Fibroblast of skin of left quadriceps (primary cell): ENCODE results near the gene VPS26B.
A peak's percentile ranks its signal among the peaks of the same experiment; 100 is the strongest.

Experiments
- DNase-seq, 2 experiments: peaks; one replicate each; pipeline ENCODE4 v3.0.0-alpha.2; 2013; ENCODE audit warnings: low read depth in 2 of 2

The VPS26B gene

DNA sequence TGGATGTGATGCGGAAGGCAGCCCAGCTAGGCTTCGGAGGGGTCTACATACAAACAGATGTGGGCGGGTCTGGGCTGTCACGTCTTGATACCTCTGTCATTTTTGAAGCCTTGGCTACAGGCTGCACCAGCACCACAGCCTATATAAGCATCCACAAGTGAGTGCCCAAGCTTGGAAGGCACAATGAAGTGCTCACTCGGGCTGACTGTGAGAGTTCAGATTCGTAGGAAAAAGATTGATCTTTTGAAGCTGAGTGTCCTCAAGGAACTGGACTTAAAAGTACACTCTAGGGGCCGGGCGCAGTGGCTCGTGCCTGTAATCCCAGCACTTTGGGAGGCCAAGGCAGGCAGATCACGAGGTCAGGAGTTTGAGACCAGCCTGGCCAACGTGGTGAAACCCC, 32.6 kb downstream of the VPS26B start:
- no peak for DNase-seq

DNA sequence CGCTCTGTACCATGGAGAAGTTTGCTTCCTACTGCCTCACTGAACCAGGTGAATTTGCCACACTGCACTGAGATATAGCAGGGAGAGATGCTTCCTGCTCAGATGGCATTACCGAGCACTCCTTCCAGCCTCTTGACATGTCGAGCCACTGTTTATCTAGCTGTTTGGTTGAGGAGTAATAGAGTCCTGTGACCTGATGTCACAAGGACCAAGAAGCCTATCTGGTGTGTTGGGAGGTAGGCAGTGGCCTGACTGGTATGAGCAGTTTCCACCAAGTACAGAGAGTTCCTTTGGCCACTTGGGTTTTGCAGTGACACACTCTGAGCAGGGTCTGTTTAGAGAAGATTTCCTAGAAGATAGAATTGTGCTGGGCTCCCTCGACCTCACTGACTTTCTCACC, 34.1 kb downstream of the VPS26B start:
- DNase-seq = no peak

DNA sequence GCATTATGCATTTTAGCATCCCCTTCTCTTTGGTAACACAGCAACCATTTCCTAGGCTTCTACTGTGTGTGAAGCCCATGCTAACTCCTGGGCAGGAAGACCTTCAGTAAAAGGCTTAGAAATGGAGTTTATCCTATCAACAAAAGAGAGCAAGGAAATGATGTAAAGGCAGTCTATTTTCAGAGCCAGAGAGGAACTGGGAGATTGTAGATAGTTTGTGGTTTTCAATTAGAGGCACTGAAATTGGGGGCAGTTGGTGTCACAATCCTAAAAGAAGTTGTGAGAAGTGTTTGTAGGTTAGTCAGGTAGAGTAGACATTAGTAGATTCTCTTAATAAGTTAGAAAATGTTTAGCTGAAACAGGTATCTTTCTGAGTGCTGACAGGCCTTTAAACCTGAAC, 36.0 kb downstream of the VPS26B start:
- no peak for DNase-seq

DNA sequence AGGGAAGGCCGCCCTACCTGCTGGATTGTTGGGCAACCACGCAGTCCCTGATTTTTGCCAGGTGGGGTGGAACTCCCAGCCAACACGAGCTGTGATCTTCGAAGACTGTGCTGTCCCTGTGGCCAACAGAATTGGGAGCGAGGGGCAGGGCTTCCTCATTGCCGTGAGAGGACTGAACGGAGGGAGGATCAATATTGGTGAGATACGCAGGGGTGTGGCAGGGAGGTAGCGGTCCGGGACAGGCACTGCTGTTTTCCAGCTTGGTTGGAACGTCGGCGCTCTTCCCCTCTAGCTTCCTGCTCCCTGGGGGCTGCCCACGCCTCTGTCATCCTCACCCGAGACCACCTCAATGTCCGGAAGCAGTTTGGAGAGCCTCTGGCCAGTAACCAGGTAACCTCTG, 36.5 kb downstream of the VPS26B start:
- no peak for DNase-seq

DNA sequence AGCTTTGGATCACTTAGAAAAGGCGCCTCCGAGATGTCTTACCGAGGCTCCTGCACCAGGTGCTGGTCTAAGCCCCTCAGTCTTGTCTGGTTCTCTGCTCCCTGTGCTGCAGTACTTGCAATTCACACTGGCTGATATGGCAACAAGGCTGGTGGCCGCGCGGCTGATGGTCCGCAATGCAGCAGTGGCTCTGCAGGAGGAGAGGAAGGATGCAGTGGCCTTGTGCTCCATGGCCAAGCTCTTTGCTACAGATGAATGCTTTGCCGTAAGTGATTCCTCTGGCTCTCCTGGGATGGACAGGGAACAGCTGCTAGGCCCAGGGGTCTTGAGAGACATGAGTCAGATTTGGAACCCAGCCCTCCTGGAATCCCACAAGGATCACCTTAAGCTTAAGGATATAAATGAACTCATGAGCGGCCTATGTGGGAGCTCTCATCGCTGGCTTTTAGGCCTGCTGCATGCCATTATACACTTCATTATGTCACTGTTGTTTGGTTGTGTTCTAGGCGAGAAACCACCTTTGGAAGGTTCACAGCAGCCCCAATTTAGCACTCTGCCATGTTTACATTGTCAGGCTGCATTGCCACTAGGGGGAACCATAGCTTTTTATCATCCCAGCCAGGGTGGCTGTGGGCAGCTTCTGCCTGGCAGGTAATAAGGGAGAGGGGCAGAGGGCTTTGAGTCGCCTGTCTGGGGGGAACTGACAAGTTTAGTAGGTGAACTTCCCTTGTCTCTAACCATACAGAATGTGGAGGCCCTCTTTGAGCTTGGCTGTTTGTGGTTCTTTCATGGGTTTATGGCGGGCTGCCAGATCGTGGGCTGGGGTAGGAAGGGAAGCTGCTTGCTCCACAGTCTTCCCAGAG, 37.4 kb downstream of the VPS26B start:
- no peak for DNase-seq

DNA sequence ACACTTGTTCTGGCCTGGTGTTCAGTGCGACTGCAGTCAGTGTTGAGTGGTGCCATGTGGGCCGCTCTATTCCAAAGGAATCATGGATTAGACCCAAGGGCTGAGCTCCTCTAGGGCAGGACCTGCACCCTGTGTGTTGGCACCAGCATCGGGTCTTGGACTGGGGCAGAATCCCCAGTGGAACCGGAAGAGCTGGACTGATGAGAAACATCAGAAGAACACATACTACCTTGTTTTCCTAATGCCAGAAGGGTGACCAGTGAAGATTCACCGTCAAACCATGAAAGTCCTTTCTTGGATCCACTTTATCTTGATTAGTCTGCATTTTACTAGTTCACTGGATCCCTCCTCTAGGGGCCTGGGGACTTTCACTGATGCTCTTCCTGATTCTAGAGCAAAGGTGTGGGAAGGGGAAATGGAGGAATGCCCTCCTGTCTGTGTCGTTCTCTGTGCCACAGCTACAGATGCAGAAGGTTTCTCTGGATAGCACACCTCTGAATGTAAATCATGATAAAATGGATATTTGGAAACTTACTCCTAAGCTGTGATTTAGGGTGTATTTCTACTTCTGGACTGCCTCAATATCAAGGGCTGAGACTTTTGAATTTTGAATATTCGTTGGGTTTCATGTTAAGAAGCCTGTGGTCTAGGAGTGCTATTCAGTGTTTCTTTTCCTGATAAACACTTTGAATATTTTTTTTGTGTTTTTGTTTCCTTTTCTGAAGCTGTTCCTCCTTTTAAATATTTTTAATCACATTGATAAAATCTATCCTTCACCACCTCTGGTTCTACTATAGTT, 40.7 kb downstream of the VPS26B start:
- no peak for DNase-seq

DNA sequence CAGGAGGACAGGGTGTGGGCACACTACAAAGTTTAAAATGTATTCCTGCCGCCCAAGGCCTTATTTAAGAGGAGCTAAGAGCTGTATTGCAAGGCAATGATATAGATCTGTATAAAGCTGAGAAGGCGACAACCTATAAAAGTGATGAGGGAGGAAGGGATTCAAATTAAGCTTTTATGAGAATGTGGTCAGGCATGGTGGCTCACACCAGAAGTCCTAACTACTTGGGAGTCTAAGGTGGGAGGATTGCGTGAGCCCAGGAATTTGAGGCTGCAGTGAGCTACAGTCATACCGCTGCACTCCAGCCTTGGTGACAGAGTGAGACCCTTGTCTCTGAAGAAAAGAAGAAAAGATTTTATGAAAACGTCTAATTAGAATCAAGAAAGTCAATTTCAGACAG, 42.0 kb downstream of the VPS26B start:
- no peak for DNase-seq

DNA sequence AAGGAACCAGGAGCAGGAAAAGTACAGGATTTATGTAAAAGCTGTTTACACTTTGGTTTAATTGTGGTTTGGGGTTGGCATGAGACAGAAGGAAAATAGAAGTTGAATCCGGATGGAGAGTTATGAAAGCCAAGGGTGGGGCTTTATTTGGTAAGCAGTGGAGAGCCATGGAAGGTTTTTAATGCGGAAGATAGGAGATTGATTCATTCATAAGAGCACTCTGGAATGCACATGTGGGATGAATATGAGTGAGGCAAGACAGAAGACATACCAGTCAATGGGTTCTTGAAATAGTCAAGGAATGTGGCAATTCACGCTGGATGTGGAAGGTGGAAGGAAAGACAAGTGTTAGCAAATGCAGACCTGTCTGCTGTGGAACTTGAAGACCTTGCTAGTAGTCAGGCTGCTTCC, 42.4 kb downstream of the VPS26B start:
- peak; percentile 58 to 72 for DNase-seq

DNA sequence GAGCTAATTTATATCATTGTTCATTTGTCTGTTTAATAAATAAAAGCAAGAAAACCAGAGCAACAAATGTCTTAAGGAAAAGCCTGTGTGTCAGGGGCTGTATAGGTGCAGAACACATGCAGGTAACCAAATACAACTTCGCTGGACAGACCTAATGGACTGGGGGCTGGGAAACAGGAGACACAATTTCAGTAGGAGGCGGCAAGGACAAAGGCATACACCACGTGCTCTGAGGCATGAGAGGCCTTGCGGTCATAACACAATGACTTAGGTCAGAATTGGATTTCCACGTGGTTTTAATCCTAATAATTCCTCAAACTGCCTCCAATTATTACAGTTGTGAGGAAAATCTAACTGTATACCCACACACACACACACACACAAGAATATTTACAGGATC, 43.0 kb downstream of the VPS26B start:
- DNase-seq = no peak

DNA sequence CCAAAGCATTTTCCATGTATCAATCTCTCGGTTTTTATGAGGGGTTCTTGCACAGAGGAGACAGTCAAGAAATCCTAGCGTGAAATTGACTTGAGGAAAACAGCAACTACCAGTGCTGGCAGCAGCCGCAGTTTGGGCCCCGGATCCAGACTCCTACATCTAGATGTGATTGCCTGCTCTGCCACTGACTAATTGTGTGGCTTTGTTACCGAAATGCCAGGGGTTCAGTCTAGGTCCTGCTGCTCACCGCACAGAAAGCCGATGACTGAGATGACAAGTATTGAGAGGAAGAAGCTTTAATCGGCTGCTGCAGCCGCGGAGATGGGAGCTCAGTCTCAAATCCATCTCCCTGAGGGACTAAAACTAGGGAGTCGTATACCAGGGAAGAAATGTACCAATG, 43.5 kb downstream of the VPS26B start:
- no peak for DNase-seq

DNA sequence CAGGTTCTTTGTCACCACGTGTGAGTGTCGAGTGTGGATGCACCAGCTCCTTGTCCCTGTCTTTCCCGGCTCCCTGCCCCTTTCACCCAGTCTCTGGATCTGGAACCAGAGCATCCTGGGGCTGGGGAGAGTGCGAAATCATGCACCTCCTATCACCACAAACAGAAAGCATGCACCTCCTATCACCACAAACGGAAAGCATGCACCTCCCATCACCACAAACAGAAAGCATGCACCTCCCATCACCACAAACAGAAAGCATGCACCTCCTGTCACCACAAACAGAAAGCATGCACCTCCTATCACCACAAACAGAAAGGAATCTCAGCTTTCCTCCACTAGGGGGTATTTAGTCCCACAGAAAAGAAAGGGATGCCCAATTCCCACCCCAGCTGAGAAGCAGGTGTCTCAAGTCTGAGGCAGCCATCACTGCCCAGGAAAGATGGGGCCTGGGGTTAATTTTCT, 45.8 kb downstream of the VPS26B start:
- DNase-seq = no peak

DNA sequence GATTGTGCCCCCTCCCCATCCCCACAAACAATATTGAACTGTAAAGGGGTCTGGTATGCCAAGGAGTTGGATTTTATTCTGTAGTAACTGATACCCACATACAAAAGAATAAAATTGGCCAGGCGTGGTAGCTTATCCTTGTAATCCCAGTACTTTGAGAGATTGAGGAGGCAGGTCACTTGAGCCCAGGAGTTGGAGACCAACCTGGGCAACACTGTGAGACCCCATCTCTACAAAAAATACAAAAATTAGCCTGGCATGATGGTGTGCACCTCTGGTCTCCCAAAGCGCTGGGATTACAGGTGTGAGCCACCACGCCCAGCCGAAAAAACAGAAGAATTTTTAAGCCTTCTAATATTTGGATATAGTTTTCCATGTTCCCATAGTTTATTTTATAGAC, 47.5 kb downstream of the VPS26B start:
- no peak for DNase-seq

DNA sequence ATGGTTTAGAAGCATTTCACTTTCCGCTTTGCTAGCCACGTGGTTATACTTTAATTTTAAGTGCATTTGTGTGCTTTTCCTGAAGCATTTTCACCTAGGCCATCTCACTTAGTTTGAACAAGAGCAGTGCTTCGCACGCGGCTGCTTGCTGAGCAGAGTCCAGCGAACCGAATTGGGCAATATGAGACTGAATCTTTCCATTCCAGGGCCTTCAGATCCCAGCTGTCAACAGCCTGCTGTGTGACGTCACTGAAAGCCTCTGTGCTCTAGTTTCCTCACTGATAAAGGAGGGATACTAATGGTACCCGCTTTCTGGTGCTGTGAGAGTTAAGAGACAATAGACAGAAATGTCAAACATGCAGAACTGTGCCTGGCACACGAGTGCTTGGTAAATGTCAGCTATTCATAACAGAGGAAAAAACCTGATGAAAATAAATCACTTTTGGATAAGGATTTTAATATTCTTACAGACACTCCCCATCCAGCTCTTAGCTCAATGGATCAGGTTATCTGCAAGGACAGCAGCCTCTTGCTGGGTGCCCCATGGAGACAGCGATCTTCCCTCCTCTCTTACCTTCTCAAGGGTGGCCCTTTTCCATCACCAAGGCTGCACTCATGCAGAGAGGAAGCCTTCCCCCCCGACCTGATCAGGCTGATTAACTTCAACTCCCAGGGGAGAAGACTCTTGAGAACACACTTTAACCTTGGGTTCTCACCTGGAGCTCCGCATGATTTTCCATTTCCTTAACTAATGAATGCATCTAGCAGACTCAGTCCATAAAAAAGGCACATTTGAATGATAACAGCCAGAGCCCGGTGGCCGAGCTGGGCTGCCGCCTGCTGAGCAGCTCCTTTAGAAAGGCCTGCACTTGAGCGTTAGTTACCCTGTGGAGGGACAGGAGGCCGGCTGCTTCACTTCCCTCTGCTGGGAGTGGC, 48.2 kb downstream of the VPS26B start:
- no peak for DNase-seq

DNA sequence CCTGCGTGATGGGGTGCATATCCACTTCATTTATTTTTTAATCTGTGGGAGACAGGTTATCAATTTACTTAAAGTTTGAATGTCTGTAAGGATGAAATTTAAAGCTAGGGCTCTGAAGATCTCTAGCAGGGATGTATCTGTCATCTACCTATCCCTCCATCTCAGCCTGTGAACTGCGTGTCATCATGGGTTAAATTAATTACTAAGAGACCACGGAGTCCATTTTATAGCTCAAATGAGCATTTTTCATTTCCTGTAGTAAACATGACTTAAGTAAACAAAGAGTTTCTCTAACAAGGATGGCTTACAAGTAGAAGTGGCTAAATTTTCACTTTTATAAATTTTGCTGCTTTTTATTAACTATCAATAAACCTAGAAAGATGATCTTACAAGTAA, 48.8 kb downstream of the VPS26B start:
- DNase-seq = no peak

DNA sequence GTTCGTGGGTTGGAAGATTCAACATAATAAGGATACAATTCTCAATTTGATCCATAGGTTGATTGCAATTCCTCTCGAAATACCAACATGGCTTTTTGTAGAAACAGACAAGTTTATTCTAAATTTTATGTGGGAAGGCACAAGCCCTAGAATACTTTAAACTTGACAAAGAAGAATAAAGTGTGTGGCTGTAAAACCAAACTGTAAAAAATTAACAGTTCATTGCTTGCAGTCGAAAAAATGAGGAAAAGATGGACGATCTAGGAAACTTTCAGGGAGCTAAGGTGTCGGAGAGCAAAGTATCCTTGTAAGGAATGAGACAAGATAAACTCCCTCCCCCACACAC, 50.7 kb downstream of the VPS26B start:
- DNase-seq = no peak

DNA sequence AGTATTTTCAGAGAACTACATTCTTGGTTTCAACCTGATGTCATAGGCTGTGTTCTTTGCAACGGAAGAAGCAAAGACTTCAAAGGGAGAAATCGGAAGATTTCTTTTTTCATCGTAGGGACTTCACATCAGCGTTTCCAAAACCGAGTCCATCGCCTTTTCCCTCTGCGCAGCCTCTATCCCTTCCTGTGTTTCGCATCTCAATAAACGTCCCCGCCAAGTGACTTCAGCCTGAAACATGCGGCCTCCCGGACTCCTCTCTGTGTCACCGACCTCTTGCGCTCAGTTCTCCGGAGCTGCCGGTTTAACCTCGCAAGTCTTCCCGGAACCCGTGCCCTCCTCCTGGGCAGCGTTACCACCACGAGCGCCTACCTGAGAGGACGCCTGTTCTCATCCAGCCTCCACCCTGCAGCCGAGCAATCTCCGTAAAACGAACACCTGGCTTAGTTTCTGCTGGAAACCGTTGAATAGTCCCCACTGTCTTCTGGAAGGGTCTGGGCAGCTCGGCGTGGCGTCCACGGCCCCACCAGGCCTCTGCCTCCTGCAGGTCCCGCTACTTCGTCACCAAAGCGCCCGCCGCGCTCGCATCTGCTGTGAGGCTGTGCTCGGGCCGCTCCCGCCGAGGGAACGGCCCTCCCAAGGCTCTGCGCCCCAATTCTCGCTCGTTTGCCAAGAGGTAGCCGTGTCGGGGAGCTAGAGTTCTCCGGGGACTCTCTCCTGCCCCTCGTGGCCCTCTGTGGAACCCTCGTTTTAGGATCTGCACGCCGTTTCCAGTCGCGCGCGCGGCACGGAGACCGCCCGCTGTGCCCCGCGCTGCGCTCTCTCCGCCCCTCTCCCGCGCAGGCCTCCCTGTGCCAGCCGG, 51.3 kb downstream of the VPS26B start, which contains the start of gene GLB1L3:
Gene GLB1L3 (plus strand): TSS at position 846 of the 862 bp plus-strand sequence. CDS start 362 bp downstream, outside the sequence.
- no peak for DNase-seq

DNA sequence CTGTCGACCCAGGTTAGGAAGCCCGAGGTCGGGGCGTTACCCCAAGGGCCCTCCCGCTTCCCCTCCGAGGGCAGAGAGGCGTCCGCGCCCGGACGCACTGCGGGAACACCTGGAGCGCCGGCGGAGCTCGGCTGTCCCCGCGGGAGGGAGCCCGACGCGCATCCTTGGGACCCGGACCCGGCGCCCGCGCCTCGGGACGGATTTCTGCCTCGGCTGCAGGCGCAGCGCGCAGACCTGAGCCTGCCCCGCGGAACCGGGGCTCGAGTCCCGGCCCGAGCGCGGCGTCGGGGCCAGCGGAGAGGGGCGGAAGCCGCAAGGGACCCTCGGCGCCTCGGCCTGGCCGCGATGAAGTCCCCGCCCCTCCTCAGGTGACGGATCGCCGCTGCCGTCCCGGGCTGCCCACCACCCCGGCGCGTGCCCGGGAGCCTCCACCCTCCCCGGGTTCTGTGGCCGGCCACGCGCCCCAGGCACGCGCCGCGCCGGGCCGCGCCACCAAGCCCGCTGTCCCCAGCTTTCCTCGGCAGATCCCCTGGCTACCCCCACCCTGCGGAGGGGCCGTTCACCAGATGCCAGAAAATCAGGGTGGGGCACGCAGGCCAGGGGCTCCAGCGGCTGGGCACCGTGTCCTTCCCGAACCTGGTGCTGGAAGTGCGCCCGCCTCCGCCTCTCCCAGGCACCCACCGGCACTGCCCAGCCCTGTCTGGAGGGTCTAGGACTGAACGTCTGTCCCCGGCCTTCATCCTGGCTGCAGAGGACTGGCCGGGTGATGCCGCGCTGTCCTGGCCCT, 52.1 kb downstream of the VPS26B start:
- no peak for DNase-seq

DNA sequence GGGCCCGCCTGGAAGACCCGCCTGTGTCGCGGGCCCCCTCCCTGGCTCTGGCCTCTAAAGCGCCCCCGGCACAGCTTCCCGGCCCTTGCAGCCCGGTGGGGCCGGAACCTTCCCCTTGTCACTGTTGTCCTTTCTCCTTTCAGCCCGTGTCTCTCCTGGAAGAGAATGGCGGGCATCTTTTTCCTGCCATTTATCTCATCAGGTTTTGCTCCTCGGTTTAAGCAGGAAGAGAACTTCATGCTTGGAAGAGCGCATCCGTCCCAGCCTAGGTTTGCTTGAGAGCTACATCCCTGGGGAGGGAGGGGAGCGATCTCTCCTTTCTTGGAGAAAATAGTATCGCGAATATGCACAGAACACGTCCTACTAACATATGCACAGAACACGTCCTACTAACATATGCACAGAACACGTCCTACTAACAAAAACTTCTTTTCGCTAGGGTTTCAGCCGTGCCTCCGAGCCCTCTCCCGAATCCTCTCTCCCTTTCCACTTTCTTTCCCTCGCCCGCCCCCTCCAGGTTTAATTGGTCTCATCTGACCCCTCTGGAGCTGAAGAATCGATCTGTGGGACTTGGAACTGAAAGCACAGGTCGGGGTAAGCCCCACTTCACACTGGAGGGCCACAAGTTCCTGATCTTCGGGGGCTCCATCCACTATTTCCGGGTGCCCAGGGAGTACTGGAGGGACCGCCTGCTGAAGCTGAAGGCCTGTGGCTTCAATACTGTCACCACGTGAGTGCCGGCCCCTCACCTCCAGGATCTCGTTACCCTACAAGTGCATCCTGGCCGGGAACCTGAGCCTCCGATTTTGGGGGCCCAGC, 52.9 kb downstream of the VPS26B start:
- DNase-seq = no peak

DNA sequence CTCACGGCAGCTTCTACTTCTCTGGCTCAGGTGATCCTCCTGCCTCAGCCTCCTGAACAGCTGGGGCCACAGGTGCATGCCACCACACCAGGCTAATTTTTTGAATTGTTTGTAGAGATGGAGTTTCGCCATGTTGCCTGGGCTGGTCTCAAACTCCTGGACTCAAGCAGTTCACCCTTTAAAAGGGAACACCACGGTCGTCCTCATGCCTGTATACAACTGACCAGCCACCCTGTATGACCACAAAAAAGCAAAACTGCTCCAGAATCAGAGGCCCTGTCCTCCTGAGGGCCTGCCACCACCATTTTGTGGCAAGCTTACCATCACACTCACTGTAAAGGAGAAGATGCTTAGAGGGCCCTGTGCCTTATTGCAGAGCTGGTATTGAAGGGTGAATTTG, 53.9 kb downstream of the VPS26B start:
- DNase-seq = no peak
